HuH-7.5 (cell line): ENCODE measurements around the gene POLR1D.
A peak's percentile ranks its signal among the peaks of the same experiment; 100 is the strongest.

Experiments
- DNase-seq: peaks from one replicate; pipeline ENCODE4 v3.0.0; 2011; ENCODE audit warnings: low spot score

POLR1D gene, protein sequence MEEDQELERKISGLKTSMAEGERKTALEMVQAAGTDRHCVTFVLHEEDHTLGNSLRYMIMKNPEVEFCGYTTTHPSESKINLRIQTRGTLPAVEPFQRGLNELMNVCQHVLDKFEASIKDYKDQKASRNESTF

DNA sequence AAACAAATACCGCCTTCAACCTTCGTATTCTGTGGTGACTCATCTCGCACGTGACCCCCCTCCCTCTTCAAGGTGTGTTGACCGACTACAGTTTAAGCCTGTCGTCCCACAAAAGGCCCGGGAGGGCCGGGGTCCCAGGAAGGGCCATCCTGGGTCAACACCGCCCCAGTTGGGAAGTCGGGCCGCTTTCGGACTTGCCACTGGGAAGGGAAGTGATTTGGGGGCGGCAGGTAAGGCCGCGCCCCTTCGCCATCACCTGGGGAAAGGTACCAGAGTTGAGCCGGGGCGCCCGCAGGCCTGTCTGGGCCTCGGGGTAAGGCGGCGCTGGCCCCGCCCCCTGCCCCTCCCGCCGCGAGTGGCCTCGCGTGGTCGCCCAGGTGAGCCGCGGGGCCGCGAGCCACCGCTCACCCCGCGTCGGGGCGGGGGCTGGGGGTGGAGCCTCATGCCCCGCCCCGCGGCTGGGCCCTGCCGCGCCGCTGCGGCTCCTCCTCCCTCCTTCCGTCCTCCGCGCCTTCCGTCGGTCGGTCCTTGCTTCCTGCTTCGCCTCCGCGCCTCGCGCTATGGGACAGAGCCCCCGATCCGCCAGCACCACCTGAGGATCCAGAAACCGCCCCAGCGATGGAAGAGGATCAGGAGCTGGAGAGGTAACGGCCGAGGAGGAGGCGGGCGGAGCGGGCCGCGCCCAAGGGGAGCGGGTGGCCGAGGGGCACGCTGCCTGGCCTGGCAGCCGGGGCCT lies at the start of gene POLR1D:
POLR1D (plus strand) TSS at position 527 of the 736 bp plus-strand sequence; CDS start at position 619, 92 bp downstream.
- peak; percentile 55 for DNase-seq

DNA sequence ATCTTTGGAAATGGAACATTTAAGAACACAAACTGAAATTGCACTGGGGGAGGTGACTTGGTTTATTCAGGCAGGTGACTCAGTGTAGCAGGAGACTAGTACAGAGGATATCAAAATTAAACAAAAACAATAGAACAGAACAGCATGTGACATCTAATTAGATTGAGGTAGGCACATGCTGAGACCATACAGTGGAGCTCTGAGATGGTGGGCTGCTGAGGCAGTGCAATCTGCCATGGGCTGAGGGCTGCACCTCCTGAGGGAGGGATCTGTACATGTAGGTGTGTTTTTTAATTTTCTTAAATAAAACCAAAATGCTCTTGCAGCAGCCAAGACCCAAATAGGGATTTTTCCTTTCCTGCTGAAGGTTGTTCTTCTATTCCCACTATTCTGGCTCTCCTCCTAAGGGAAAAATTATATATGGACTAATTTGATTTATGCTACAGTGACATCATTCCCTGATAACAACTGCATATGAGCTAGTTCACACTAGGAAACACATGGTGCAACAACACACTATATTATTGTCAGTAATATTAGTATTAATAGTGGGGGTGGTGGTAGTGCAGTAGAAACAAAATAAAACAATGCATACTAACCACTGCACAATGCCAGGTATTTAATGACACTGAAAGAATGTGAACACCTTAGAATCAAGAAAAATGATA lies 49.3 kb upstream of the POLR1D start:
- DNase-seq: no peak

GRCh38 chr13:27573265-27573664 lies 48.4 kb upstream of the POLR1D start:
- no peak for DNase-seq

DNA sequence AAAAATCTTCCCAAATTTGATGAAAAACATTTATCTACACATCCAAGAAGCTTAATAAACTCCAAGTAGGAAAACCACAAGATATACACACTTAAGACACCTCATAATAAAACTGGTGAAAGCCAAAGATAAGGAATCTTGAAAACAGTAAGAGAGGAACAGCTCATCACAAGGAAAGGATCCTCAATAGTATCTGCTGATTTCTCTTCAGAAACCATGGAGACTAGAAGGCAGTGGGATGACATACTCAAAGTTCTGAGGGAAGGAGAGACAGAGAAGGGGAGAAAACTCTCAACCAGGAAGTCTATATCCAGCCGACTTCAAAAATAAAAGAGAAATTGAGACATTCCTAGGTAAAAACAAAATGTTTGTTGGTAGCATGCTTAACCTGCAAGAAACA lies 47.0 kb upstream of the POLR1D start:
- no peak for DNase-seq

- no peak for DNase-seq
Observed at GRCh38 chr13:27578121-27579030, 43.3 kb upstream of the POLR1D start.

DNA sequence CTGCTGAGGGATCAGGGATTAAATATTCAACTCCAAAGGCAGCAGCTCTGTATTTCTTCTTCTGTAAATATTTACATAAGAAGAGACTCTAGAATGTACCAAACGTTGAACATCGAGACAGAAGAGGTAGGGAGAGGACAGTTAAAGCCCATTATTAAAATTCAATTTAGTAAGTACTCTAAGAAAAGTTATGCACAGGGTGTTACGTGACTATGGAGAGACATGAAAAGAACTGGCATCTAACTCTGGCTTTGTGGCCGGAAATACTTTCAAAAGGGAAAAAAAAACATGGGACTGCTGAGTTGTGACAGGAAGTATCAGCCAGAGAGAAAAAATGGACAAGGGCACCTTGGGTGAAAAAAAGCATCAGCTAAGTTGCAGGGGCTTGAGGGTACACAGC lies 38.0 kb upstream of the POLR1D start:
- DNase-seq: no peak

GRCh38 chr13:27587095-27587746 lies 34.5 kb upstream of the POLR1D start:
- DNase-seq: no peak

DNA sequence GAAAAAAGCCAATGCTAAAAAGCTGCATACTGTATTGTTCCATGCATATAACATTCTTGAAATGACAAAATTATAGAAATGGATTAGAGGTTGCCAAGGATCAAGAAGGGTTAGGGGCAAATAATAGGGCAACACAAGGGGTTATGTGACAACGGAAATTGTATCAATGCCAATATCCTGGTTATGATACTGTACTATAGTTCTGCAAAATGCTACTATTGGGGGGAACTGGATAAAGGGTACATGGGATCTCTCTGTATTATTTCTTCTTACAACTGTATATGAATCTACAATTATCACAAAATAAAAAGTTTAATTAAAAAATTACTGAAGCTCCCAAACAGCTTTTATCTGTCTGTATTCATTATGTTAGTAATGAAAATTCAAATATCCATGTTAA lies 33.3 kb upstream of the POLR1D start:
- DNase-seq: no peak

- DNase-seq: no peak
Observed at GRCh38 chr13:27592865-27593264, 28.8 kb upstream of the POLR1D start.

DNA sequence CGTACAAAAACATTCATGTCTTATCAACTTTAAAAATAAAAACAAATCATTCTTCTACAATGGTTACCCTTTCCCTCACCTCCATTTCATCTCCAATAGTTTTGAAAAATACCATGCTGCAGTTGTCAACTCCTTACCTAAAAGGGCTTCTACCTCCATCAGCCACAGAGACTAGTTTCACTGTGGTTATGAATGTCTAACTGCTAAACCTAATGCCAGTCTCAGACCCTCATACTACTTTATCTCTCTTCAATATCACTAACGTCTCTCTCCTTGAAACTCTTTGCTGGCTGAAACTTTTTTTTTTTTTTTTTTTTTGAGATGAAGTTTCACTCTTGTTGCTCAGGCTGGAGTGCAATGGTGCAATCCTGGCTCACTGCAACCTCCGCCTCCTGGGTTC lies 28.4 kb upstream of the POLR1D start:
- no peak for DNase-seq

- no peak for DNase-seq
Observed at GRCh38 chr13:27595055-27595811, 26.5 kb upstream of the POLR1D start.

- DNase-seq: no peak
Observed at GRCh38 chr13:27599096-27599495, 22.6 kb upstream of the POLR1D start.

- no peak for DNase-seq
Observed at GRCh38 chr13:27599845-27600553, 21.7 kb upstream of the POLR1D start.

DNA sequence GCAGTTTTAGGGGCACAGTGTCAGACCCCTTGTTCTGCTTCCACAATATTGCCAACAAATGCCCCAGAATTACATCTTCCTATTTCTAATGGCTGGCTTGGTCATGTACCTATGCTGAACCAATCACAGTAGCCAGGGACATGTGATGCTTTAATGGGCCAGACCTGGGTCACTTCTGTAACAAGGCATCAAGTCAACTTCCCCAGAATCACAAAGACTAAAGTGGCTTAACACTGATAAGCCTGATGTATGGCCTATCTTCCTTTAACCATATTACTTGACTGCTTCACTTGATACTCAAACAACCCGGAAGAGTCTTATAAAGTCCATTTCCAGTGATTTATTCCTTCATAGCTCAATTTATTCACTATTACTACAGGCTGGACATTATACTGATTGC lies 21.0 kb upstream of the POLR1D start:
- no peak for DNase-seq

DNA sequence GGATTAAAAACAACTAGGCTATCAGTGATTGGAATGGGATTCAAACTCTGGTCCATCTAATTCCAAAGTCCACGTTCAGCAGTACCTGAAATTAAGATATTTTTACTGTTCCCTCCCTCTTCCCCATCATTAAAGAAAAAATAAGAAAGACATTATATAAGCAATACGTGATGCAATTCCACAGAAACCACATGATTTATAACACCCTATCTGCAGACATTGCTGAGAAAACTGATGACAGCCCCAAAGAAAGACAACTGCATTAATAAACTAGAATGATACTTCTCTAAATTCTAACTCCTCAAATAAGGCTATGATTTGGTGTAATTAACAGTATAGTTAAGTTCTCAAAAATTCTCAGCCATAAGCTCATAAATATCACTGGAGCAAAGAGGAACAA lies 20.5 kb upstream of the POLR1D start:
- no peak for DNase-seq

GRCh38 chr13:27601803-27602202 lies 19.9 kb upstream of the POLR1D start:
- DNase-seq: no peak

GRCh38 chr13:27605099-27605498 lies 16.6 kb upstream of the POLR1D start:
- DNase-seq: no peak

- DNase-seq: no peak
Observed at GRCh38 chr13:27605610-27606200, 16.0 kb upstream of the POLR1D start.

GRCh38 chr13:27607125-27607524 lies 14.6 kb upstream of the POLR1D start:
- DNase-seq: no peak

- no peak for DNase-seq
Observed at GRCh38 chr13:27613628-27614027, 8.1 kb upstream of the POLR1D start.
